GM18517 (cell line): Measurements from ENCODE around the gene SMARCA1.

Source experiments
- ATAC-seq: cut with Tn5 transposase; IDR thresholded peaks from one replicate; pipeline ENCODE4 v1.9.1; 2021; ENCODE audit warnings: mild to moderate bottlenecking, moderate library complexity; ENCODE audit not compliant: unreplicated experiment

SMARCA1 gene

GRCh38 chrX:129462707-129463106 is 60.6 kb downstream of the SMARCA1 start:
- no peak for ATAC-seq

- ATAC-seq = no peak
These were observed 61.4 kb downstream of the SMARCA1 start for GRCh38 chrX:129461801-129462456.

- no peak for ATAC-seq
These were observed 70.8 kb downstream of the SMARCA1 start for GRCh38 chrX:129452523-129452922.

GRCh38 chrX:129450123-129450522 is 73.2 kb downstream of the SMARCA1 start:
- no peak for ATAC-seq

GRCh38 chrX:129449148-129449547 is 74.1 kb downstream of the SMARCA1 start:
- ATAC-seq = no peak

- ATAC-seq = no peak
These were observed 77.9 kb downstream of the SMARCA1 start for GRCh38 chrX:129445436-129445835.

- ATAC-seq = no peak
These were observed 89.3 kb downstream of the SMARCA1 start for GRCh38 chrX:129433945-129434344.

GRCh38 chrX:129433461-129433860 is 89.8 kb downstream of the SMARCA1 start:
- no peak for ATAC-seq

GRCh38 chrX:129427267-129427666 is 96.0 kb downstream of the SMARCA1 start:
- ATAC-seq = no peak

- no peak for ATAC-seq
These were observed 100.1 kb downstream of the SMARCA1 start for GRCh38 chrX:129423191-129423590.

- no peak for ATAC-seq
These were observed 118.7 kb downstream of the SMARCA1 start for GRCh38 chrX:129404670-129405008.

GRCh38 chrX:129403974-129404669 is 119.2 kb downstream of the SMARCA1 start:
- no peak for ATAC-seq
